ENCODE results near the gene ZCRB1. TPM values are rescaled to one million over a fixed set of nuclear protein-coding genes. Genes with fewer than 3 reads are reported as not detected.
"Not testable (repeated sequence)": the region's sequence is repeated elsewhere in the genome, so short reads cannot be mapped to it uniquely, and the experiment has no call there.

The ZCRB1 gene
- total RNA-seq, 4 donors from 2014 or later: 3.4 to 22.7 (median 15.2) TPM

DNA sequence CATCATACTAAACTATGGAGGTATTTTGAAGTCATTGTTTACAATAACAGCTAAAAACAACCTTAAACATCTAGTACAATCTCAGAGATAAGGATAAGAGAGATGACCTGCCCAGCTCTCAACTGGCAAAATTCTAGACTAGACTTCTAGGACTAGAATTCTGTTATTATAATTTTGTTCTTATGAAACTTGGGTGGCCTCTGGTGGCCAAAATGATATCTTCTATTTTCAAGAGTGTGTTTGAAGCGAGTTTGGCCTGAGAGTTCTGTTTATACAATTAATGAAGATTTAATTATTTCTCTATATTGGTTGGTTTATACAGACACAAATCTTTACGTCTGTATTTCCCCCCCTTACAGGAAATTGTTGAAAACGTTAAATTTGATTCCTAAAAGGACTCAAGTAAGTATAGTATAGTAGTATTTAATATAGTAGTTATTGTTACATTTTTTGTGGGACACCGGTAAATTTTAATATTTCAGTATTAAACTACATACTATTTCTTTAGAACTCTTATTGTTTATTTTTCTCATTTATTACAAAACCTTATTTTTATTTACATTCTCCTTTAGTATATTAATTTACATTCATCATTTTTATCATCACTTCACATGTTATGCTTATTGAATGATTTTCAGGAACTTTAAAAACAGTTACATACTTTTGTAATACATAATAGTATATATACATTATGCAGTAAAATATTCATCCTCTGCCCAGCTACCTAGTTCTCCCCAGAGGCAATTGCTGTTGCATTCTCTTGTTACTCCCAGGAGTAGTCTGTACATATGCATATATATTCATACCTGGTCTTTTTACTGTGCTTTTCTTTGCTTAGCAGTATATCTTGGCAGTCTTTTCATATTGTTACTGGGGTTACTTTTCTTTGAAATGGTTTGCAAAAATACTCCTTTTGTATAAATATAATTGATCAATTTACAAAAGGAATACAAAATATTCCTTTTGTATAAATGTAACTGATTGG lies 6.7 kb upstream of the ZCRB1 start:
- 31 to 33% methylated on average over 4 of the region's 4 CpGs for WGBS, 2 donors (ENCODE audit: low coverage in 1 of 2)
- TF ChIP-seq, protein P1, sequence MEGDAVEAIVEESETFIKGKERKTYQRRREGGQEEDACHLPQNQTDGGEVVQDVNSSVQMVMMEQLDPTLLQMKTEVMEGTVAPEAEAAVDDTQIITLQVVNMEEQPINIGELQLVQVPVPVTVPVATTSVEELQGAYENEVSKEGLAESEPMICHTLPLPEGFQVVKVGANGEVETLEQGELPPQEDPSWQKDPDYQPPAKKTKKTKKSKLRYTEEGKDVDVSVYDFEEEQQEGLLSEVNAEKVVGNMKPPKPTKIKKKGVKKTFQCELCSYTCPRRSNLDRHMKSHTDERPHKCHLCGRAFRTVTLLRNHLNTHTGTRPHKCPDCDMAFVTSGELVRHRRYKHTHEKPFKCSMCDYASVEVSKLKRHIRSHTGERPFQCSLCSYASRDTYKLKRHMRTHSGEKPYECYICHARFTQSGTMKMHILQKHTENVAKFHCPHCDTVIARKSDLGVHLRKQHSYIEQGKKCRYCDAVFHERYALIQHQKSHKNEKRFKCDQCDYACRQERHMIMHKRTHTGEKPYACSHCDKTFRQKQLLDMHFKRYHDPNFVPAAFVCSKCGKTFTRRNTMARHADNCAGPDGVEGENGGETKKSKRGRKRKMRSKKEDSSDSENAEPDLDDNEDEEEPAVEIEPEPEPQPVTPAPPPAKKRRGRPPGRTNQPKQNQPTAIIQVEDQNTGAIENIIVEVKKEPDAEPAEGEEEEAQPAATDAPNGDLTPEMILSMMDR (IDR thresholded peaks at IDR 0.05): peak; percentile 51 to 64 (median 60)
- TF ChIP-seq POLR2A (IDR thresholded peaks at IDR 0.05): no peak
- H3K4me1 ChIP-seq: peaks cover 4 to 16% (median 6%) of the 10 kb centered on the region in 4 donors
- H3K4me3 ChIP-seq: no peak overlapping the region
- no peak overlapping the region for H3K27ac ChIP-seq
- no peaks in the 10 kb centered on the region for H3K27me3 ChIP-seq
- in situ Hi-C loops (cut with MboI; ENCODE audit: low pct_ligation_motif_present in 1 of 4, low pct_unique_long_range_greater_than_20kb in 1 of 4, low sequenced_read_pairs in 3 of 4): loop anchor here in 3 of 4 donors (10.0 kb wide), 2 partner anchors 188 to 198 kb away; partner anchors contain the start of gene GXYLT1 (in 1 of the 3)
- intact Hi-C loops (cut with DNase I; ENCODE audit: low total_unique reads): loop anchor here (5.0 kb wide), 1 partner anchor 205 kb away; no protein-coding TSS in a partner anchor
- H3K9me3 ChIP-seq: no peaks in the 10 kb centered on the region
- no peak for DNase-seq
- peaks cover 0 to 10% (median 4%) of the 10 kb centered on the region in 4 donors for H3K36me3 ChIP-seq

DNA sequence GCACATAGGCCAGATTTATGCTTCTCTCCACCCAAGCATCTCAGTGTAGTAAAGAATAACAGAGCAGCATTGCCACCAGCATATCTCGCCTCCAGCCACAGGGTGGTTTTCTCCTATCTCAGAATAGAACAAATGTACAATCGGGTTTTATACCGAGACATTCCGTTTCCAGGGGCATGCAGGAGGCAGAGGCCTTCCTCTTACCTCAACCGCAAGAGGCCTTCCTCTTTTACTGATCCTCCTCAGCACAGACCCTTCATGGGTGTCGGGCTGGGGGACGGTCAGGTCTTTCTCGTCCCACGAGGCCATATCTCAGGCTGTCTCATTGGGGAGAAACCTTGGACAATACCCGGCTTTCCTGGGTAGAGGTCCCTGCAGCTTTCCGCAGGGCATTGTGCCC lies 4.2 kb upstream of the ZCRB1 start:
- not testable (repeated sequence) for DNase-seq, H3K4me3 ChIP-seq, H3K36me3 ChIP-seq, H3K27me3 ChIP-seq, H3K27ac ChIP-seq, H3K9me3 ChIP-seq
- intact Hi-C loops (cut with DNase I; ENCODE audit: low total_unique reads): loop anchor here (5.0 kb wide), 1 partner anchor 203 kb away; no protein-coding TSS in a partner anchor
- H3K4me1 ChIP-seq: peaks cover 12 to 30% (median 18%) of the 10 kb centered on the region in 4 donors
- in situ Hi-C loops (cut with MboI; ENCODE audit: low pct_ligation_motif_present in 1 of 4, low pct_unique_long_range_greater_than_20kb in 1 of 4, low sequenced_read_pairs in 3 of 4): loop anchor here in 3 of 4 donors (10.0 kb wide), 2 partner anchors 185 to 195 kb away; partner anchors contain the start of gene GXYLT1 (in 1 of the 3)
- WGBS, 2 donors (ENCODE audit: low coverage in 1 of 2): 80 to 87% methylated on average over 1 to 11 of the region's 11 CpGs

GRCh38 chr12:42327227-42327590 lies 1.3 kb upstream of the ZCRB1 start:
- H3K4me3 ChIP-seq: peak overlapping the region in 3 of 4 donors; percentile 66 to 80 (median 76)
- H3K27ac ChIP-seq: peak overlapping the region in 3 of 4 donors; percentile 86 to 93 (median 86)
- H3K4me1 ChIP-seq: peaks cover 12 to 27% (median 21%) of the 10 kb centered on the region in 4 donors
- H3K27me3 ChIP-seq: no peaks in the 10 kb centered on the region
- in situ Hi-C loops (cut with MboI; ENCODE audit: low pct_ligation_motif_present in 1 of 4, low pct_unique_long_range_greater_than_20kb in 1 of 4, low sequenced_read_pairs in 3 of 4) (loop anchor here in 3 of 4 donors (10.0 kb wide), 2 partner anchors 92 to 182 kb away; partner anchors contain the start of genes YAF2 (in 2 of the 3) and GXYLT1 (in 1 of the 3)), intact Hi-C loops (cut with DNase I; ENCODE audit: low total_unique reads) (no loop called here)
- WGBS, 2 donors (ENCODE audit: low coverage in 1 of 2): 43 to 67% methylated on average over 2 of the region's 2 CpGs
- TF ChIP-seq POLR2AphosphoS5 (IDR thresholded peaks at IDR 0.05) (no peak), EP300 (IDR thresholded peaks at IDR 0.05; ENCODE audit: low read depth) (no peak), POLR2A (IDR thresholded peaks at IDR 0.05) (no peak)
- TF ChIP-seq, protein P1 (IDR thresholded peaks at IDR 0.05): no peak
- no peaks in the 10 kb centered on the region for H3K36me3 ChIP-seq
- H3K9me3 ChIP-seq: no peaks in the 10 kb centered on the region
- DNase-seq: no peak

GRCh38 chr12:42326541-42327226 lies 790 bp upstream of the ZCRB1 start:
- Histone ChIP-seq H3K9me3 (no peaks in the 10 kb centered on the region), H3K36me3 (no peaks in the 10 kb centered on the region), H3K4me3 (peak overlapping the region; percentile 66 to 82 (median 78)), H3K27me3 (no peaks in the 10 kb centered on the region), H3K4me1 (peaks cover 12 to 24% (median 21%) of the 10 kb centered on the region in 4 donors), H3K27ac (peak overlapping the region; percentile 86 to 93 (median 86))
- TF ChIP-seq, protein P1 (IDR thresholded peaks at IDR 0.05): no peak
- TF ChIP-seq POLR2AphosphoS5 (IDR thresholded peaks at IDR 0.05) (no peak), POLR2A (IDR thresholded peaks at IDR 0.05) (no peak), EP300 (IDR thresholded peaks at IDR 0.05; ENCODE audit: low read depth) (no peak)
- intact Hi-C loops (cut with DNase I; ENCODE audit: low total_unique reads): no loop called here
- 0 to 4% methylated on average over 4 to 13 of the region's 13 CpGs for WGBS, 2 donors (ENCODE audit: low coverage in 1 of 2)
- peak; percentile 9 for DNase-seq
- in situ Hi-C loops (cut with MboI; ENCODE audit: low pct_ligation_motif_present in 1 of 4, low pct_unique_long_range_greater_than_20kb in 1 of 4, low sequenced_read_pairs in 3 of 4): loop anchor here in 3 of 4 donors (10.0 kb wide), 2 partner anchors 92 to 182 kb away; partner anchors contain the start of genes YAF2 (in 2 of the 3) and GXYLT1 (in 1 of the 3)
